ENCODE measurements around the gene LPP.

Gene LPP

DNA sequence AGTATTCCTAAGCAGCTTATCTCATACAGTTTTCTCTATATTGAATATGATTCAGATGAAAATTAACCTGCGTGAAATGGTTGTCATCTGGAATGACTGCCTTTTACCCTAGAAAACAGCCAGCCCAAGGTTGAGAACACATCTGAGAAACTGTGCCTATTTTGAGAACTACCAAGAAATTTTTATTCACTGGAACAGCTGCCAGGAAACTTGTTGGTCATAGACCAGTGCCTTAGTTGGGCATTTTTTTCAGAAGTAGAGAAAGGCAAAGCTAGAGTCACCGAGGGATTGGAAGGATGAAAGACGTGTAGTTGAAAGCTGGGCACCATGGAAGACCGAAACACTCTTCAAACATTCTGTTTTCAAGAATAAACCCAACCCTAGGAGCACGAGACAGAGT is 277.1 kb downstream of the LPP start:
- peaks cover 18% of the 10 kb centered on the region for H3K4me1 ChIP-seq (ENCODE audit: insufficient read depth, poor library complexity, severe bottlenecking)
- H3K36me3 ChIP-seq (ENCODE audit: low read depth), result no peaks in the 10 kb centered on the region
- peak overlapping the region; percentile 76 for H3K27ac ChIP-seq (ENCODE audit: poor library complexity, severe bottlenecking)
- no peak for DNase-seq (ENCODE audit: low spot score)
- H3K27me3 ChIP-seq (ENCODE audit: insufficient read depth, poor library complexity, severe bottlenecking), result no peaks in the 10 kb centered on the region
- ATAC-seq (ENCODE audit: low read depth), result no peak
- no peaks in the 10 kb centered on the region for H3K9me3 ChIP-seq (ENCODE audit: severe bottlenecking)
- H3K4me3 ChIP-seq (ENCODE audit: severe bottlenecking), result no peak overlapping the region
- TF ChIP-seq, protein P1, sequence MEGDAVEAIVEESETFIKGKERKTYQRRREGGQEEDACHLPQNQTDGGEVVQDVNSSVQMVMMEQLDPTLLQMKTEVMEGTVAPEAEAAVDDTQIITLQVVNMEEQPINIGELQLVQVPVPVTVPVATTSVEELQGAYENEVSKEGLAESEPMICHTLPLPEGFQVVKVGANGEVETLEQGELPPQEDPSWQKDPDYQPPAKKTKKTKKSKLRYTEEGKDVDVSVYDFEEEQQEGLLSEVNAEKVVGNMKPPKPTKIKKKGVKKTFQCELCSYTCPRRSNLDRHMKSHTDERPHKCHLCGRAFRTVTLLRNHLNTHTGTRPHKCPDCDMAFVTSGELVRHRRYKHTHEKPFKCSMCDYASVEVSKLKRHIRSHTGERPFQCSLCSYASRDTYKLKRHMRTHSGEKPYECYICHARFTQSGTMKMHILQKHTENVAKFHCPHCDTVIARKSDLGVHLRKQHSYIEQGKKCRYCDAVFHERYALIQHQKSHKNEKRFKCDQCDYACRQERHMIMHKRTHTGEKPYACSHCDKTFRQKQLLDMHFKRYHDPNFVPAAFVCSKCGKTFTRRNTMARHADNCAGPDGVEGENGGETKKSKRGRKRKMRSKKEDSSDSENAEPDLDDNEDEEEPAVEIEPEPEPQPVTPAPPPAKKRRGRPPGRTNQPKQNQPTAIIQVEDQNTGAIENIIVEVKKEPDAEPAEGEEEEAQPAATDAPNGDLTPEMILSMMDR (IDR thresholded peaks at IDR 0.05; ENCODE audit: poor library complexity, severe bottlenecking), result no peak

DNA sequence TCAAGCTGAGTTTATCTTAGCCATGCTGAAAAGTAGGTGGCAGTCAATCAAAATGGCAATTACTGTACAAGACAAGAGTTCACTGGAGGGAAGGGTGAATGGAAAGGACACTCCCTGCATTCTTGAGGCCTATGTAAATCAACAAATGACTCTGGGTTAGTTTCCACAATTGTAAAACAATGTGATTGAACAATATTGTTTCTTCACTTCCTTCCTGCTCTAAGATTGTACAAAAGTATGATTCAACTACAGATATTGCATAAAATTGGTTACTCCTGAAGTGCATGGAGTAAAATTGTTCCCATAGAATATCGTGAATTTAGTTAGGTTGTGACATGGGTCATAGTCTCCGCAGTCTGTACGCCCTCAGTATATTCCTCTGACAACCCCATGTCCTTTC is 277.6 kb downstream of the LPP start:
- H3K4me3 ChIP-seq (ENCODE audit: severe bottlenecking), result no peak overlapping the region
- peak; percentile 98 for ATAC-seq (ENCODE audit: low read depth)

DNA sequence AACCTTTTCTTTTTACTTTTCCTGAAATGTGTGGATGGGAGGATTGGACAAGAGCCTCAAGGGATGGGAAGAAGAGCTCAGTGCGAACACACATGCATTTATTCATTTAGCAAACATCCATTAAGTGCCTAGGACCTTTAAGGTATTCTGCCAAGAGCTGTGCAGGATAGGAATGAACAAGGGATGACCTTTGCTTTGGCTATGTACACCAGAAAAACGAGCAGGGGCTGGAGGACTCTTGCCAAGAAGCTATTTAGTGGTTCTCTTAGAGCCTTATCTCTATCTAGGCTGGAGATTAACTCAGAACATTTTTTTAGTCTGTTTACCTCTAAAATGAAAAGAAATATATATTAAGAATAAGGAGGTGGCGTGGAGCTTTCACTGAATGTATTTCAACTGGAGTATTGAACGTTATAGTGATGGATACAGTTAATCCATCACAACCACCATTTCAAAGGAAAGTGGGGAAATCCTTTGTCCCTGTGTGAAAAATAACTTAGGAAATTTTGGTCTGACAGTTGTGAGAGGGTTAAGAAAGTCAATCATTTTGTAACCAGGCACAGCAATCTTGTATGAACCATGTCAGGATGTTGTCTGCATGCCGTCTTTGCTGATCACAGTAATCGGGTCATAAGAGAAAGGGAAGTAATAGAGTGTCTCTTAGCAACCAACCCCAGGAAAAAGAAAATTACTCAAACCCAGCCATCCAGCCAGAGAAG is 279.0 kb downstream of the LPP start:
- Histone ChIP-seq H3K27ac (ENCODE audit: poor library complexity, severe bottlenecking) (no peak overlapping the region), H3K36me3 (ENCODE audit: low read depth) (no peaks in the 10 kb centered on the region), H3K4me3 (ENCODE audit: severe bottlenecking) (no peak overlapping the region), H3K9me3 (ENCODE audit: severe bottlenecking) (peaks cover 2% of the 10 kb centered on the region), H3K27me3 (ENCODE audit: insufficient read depth, poor library complexity, severe bottlenecking) (no peaks in the 10 kb centered on the region), H3K4me1 (ENCODE audit: insufficient read depth, poor library complexity, severe bottlenecking) (peaks cover 18% of the 10 kb centered on the region)
- ATAC-seq (ENCODE audit: low read depth) (no peak), DNase-seq (ENCODE audit: low spot score) (no peak)
- TF ChIP-seq, protein P1 (IDR thresholded peaks at IDR 0.05; ENCODE audit: poor library complexity, severe bottlenecking), result no peak

More for the DNA sequence above, 277.6 kb downstream of the LPP start:
- TF ChIP-seq, protein P1 (IDR thresholded peaks at IDR 0.05; ENCODE audit: poor library complexity, severe bottlenecking), result no peak
- no peaks in the 10 kb centered on the region for H3K27me3 ChIP-seq (ENCODE audit: insufficient read depth, poor library complexity, severe bottlenecking)
- H3K9me3 ChIP-seq (ENCODE audit: severe bottlenecking), result no peaks in the 10 kb centered on the region
- peak overlapping the region; percentile 76 for H3K27ac ChIP-seq (ENCODE audit: poor library complexity, severe bottlenecking)
- H3K4me1 ChIP-seq (ENCODE audit: insufficient read depth, poor library complexity, severe bottlenecking), result peaks cover 18% of the 10 kb centered on the region
- no peaks in the 10 kb centered on the region for H3K36me3 ChIP-seq (ENCODE audit: low read depth)
- no peak for DNase-seq (ENCODE audit: low spot score)

DNA sequence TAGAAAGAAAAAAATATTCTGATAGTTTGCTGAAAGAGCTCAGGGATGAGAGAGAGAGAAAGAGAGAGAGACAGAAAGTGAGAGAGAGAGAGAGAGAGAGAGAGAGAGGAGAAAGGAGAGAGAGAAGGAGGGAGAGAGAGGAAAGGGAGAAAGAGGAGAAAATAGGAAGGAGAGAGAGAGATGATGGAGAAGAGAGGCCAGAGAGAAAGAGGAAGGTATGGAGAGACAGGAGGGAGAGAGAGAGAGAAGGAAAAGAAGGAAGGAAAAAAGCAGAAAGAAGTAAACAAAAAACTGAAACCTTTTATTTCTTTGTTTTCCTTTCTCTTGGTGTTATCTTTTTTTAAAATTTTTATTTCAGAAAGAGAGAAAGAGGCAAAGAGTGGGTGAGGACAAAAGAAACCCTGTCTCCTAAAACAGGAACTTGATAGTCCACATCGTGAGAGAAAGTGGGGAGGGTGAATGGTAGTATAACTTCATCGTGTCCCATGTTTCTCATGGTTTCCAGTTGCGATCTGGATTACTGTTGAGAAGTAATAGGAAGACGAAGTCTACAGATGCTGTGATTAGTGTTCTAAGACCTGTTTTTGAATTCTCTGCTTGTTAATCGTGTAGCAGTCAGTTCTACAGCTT is 279.7 kb downstream of the LPP start:
- no peaks in the 10 kb centered on the region for H3K36me3 ChIP-seq (ENCODE audit: low read depth)
- DNase-seq (ENCODE audit: low spot score) (no peak), ATAC-seq (ENCODE audit: low read depth) (no peak)
- TF ChIP-seq, protein P1 (IDR thresholded peaks at IDR 0.05; ENCODE audit: poor library complexity, severe bottlenecking), result no peak
- no peak overlapping the region for H3K27ac ChIP-seq (ENCODE audit: poor library complexity, severe bottlenecking)
- no peak overlapping the region for H3K4me3 ChIP-seq (ENCODE audit: severe bottlenecking)
- H3K9me3 ChIP-seq (ENCODE audit: severe bottlenecking), result peaks cover 2% of the 10 kb centered on the region
- no peaks in the 10 kb centered on the region for H3K27me3 ChIP-seq (ENCODE audit: insufficient read depth, poor library complexity, severe bottlenecking)
- H3K4me1 ChIP-seq (ENCODE audit: insufficient read depth, poor library complexity, severe bottlenecking), result peaks cover 18% of the 10 kb centered on the region

DNA sequence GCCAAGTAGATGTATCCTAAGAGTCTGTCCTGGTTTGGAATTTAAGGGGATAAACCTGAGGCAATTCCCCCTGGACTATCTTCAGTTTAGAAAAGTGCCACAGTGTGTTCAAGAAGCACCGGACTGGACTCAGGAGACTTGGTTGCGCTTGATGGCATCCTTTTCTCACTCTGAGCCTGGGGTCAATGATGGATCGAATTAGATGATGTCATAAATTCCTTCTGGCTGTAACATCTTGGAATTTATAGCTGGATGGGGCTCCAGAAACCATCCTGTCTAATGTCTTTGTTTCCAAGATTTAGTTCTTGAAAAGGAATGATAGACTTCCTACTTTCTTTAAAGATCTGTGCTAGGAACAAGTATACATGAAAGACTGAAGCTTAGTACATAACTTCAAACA is 280.6 kb downstream of the LPP start:
- DNase-seq (ENCODE audit: low spot score), result no peak
- no peak overlapping the region for H3K27ac ChIP-seq (ENCODE audit: poor library complexity, severe bottlenecking)
- TF ChIP-seq, protein P1 (IDR thresholded peaks at IDR 0.05; ENCODE audit: poor library complexity, severe bottlenecking), result no peak
- peaks cover 18% of the 10 kb centered on the region for H3K4me1 ChIP-seq (ENCODE audit: insufficient read depth, poor library complexity, severe bottlenecking)
- ATAC-seq (ENCODE audit: low read depth), result no peak
- H3K4me3 ChIP-seq (ENCODE audit: severe bottlenecking), result no peak overlapping the region
- peaks cover 2% of the 10 kb centered on the region for H3K9me3 ChIP-seq (ENCODE audit: severe bottlenecking)
- H3K36me3 ChIP-seq (ENCODE audit: low read depth), result no peaks in the 10 kb centered on the region
- H3K27me3 ChIP-seq (ENCODE audit: insufficient read depth, poor library complexity, severe bottlenecking), result no peaks in the 10 kb centered on the region
